GM21619 (cell line): ENCODE data around the gene PNLIPRP2.

Experiments used
- ATAC-seq: cut with Tn5 transposase; IDR thresholded peaks from one replicate; pipeline ENCODE4 v1.9.1; 2021; ENCODE audit not compliant: unreplicated experiment

PNLIPRP2 gene

DNA sequence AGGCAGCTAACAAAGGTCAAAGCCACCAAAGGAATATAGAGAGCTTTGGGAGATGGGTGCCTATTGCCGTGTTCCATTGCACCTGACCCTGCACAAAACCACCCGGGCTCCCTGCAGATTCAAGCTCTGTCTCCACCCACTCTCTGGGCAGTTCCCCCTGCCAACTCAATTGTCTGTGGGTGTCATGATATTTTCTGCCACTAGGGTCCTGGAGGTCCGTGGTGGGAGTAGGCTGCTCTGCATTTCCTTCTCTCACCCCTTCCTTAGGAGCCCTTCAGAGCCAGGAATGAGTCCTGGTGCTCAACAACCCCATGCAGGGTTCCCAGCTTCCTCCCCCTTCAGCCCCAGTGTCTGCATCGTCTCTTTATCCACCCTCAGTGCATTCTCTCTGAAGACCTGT lies 34.1 kb downstream of the PNLIPRP2 start:
- no peak for ATAC-seq

DNA sequence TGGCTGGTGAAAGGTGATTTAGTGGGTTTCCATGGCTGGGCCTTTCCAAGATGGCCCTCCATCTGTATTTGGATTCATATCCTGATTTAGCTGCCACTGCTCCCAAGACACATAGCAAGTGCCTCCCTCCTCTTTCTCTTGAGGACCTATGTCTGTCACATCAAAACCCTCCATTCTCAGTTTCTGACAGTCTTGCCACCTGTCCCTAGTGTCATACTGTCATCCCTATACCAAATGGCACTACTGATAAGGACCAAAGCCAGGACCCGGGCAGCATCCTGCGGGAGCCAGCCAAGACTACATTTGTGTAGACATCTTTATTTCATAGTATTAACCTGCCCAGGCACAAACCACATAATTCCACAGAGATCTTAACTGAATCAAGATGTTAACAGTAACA lies 34.8 kb downstream of the PNLIPRP2 start:
- no peak for ATAC-seq

GRCh38 chr10:116656044-116656443 lies 35.3 kb downstream of the PNLIPRP2 start:
- ATAC-seq: no peak

DNA sequence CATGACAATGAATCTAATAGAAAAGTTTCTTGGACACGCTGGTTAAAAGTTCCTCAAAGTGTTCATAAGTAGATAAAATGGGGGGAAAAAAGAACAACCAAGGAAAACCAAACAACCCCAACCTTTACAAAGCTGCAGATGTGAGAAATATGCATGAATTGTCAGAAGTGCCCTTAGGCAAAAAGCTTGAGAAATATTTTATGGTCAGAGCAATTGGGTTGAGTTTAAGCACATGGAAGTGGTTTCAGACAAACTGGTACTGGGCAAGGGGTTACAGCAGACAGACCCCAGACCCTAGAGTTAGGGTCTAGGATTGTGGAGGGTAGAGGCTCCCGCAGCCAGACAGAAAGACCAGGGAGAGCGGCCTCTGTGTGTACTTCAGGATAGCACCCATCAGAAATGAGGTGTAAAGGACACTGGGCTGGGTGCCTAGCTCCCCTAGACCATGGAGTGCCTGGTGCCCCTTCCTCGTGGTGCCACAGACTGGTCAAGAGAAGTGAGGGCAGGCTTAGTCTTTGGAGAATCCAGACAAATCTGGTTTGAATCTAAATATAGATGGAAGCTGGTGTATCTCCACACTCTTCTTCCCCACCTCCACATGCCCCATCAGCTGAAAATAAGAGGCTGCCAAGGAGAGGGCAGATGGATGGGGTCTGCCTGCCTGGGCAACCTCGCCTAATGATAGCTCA lies 37.3 kb downstream of the PNLIPRP2 start:
- no peak for ATAC-seq

- no peak for ATAC-seq
Observed at GRCh38 chr10:116659049-116659670, 38.4 kb downstream of the PNLIPRP2 start.

DNA sequence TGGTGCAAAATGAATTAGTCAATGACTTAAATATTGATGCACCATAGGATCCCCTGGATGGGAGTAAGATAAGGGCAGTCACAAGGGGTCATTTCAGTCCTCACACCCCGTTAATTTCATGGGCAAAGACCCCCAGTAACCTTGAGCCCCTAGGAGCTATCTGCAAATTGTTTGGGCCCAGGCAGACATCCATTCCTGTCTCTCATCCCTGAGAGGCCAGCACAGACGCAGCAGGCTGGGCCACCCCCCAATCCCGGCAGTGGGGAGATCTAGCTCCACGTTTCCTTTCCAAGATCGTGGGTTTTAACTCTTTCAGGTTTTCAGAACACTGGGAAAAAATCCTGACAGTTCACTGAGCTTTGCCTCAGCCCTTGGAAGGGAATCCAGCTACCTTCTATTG lies 40.1 kb downstream of the PNLIPRP2 start:
- ATAC-seq: no peak

- ATAC-seq: no peak
Observed at GRCh38 chr10:116663342-116663741, 42.6 kb downstream of the PNLIPRP2 start.

GRCh38 chr10:116664631-116665030 lies 43.9 kb downstream of the PNLIPRP2 start:
- ATAC-seq: no peak

- no peak for ATAC-seq
Observed at GRCh38 chr10:116665541-116666125, 44.9 kb downstream of the PNLIPRP2 start.

- ATAC-seq: no peak
Observed at GRCh38 chr10:116667484-116667883, 46.7 kb downstream of the PNLIPRP2 start.

- no peak for ATAC-seq
Observed at GRCh38 chr10:116668018-116668417, 47.3 kb downstream of the PNLIPRP2 start.

GRCh38 chr10:116668446-116668845 lies 47.7 kb downstream of the PNLIPRP2 start:
- ATAC-seq: no peak

GRCh38 chr10:116669080-116669479 lies 48.3 kb downstream of the PNLIPRP2 start:
- ATAC-seq: no peak

DNA sequence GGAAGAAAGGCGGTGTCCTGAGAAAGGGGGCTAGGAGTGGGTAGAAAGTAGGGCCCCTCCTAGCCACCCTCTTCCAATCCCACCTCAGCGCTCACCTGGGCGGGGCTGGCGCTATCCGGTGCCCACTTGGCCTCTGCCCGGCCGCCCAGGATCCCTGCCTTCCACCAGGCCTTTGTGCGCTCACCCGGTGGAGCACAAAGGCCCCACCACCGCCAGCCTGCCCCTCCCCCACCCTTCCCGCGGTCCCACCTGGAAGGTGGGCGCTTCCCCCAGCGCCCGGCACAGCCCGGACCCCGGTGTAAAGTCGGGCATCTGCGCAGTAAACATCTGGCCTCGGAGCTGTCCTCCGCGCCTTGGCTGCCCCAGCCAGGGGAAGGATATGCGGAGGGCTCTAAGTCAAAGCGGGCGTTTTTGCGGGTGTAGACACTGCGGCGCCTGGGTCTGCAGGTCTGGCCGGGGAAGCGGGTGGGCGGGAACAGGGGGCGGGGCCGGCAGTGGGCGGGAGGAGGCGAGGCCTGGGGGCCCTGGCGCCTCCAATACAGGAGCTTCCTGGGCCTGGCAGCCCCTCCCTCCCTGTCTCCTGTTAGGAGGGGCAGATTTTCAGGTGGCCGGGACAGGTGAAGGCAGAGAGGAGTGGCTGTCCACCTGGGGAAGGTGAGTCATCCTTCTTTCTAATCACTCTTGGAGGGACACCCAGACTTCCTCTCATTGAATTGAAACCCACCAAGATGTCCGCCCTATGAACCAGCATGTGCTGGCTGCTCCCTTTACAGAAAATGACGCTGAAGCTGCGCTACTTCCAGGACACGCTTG lies 49.3 kb downstream of the PNLIPRP2 start:
- ATAC-seq: no peak

DNA sequence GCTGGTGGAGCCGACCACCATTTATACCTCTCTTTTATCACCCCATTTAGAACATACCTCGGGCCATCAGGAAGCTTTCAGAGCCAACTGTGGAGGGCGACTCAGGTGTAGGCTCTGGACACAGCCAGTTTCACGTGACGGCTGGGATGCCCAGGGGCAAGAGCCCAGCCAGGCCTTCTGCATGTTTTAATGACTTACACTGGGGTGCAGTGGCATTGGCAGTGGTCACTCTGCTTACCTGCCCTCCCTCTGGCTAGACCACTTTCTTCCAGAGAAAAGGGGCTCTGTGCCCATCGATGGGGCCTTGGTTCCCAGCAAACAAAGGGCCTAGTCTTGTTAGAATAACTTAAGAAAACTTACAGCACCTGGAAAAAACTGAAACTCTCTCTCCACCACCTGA lies 50.0 kb downstream of the PNLIPRP2 start:
- no peak for ATAC-seq

- ATAC-seq: no peak
Observed at GRCh38 chr10:116671274-116671926, 50.6 kb downstream of the PNLIPRP2 start.

GRCh38 chr10:116672891-116673290 lies 52.1 kb downstream of the PNLIPRP2 start:
- no peak for ATAC-seq

- no peak for ATAC-seq
Observed at GRCh38 chr10:116673866-116674265, 53.1 kb downstream of the PNLIPRP2 start.

GRCh38 chr10:116674901-116675423 lies 54.2 kb downstream of the PNLIPRP2 start:
- no peak for ATAC-seq

- no peak for ATAC-seq
Observed at GRCh38 chr10:116676118-116676517, 55.4 kb downstream of the PNLIPRP2 start.

DNA sequence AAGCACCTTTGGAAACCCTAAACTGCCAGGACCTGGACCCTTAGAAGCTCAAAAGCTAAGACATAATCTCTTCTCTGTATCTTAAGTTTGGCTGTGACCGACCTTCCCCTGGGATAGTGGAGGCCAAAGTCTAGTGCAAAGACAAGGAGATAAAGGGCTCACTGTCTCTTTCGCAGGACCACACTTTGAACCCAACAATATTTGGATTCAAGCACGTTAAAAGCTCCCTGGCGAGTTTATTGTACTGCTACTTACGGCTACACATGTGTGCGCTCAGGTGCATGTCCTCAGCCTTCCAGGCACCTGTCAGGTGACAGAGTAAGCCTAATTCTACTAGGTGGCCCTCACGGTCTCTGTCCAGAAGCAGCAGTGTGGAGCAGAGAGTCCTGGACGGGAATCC lies 55.9 kb downstream of the PNLIPRP2 start:
- no peak for ATAC-seq
